Measurements from ENCODE around the gene SKOR1. TPM values are rescaled to one million over a fixed set of nuclear protein-coding genes. Genes with fewer than 3 reads are reported as not detected.

The SKOR1 gene
- total RNA-seq, 4 donors from 2014 or later, result 0.27 to 0.79 TPM; not detected in 2

DNA sequence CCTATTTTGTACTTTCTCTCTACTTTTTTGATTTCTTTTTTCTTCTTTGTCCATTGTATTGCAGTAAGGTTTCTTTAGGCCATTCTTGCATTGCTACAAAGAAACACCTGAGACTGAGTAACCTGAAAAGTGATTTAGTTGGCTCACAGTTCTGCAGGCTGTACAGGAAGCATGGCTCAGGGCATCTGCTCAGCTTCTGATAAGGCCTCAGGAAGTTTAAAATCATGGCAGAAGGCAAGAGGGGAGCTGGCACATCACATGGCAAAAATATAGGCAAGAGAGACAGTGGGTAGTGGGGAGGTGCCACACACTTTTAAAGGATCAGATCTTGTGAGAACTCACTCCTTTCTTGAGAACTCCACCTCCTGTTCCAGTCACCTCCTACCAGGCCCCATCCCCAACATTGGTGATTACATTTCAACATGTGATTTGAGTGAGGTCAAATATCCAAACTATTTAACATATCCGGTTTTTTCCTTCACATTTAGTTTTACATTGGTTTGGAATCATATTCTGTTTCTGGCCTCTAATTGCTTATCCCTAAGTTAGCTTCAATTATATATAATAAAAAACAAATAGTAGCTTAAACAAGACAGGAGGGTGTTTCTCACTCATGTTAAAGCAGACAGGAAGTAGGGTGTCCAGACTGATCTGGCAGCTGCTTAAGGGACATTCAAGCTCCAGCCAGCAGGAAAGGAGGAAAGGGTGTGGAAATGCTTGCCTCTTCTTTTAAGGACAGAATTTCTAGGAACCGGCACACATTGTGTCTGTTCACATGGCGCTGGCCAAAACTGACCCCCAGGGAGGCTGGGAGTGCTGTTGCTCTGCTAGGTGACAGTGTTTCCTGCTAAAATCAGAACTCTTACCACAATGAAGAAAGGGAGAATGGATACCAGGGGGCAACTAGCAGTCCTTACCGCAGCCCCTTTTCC, 28.8 kb upstream of the SKOR1 start:
- no peaks in the 10 kb centered on the region for H3K4me1 ChIP-seq
- H3K27ac ChIP-seq, result no peak overlapping the region
- no peaks in the 10 kb centered on the region for H3K36me3 ChIP-seq
- no peaks in the 10 kb centered on the region for H3K27me3 ChIP-seq
- no peak for DNase-seq
- H3K4me3 ChIP-seq, result no peak overlapping the region
- TF ChIP-seq, protein P1, sequence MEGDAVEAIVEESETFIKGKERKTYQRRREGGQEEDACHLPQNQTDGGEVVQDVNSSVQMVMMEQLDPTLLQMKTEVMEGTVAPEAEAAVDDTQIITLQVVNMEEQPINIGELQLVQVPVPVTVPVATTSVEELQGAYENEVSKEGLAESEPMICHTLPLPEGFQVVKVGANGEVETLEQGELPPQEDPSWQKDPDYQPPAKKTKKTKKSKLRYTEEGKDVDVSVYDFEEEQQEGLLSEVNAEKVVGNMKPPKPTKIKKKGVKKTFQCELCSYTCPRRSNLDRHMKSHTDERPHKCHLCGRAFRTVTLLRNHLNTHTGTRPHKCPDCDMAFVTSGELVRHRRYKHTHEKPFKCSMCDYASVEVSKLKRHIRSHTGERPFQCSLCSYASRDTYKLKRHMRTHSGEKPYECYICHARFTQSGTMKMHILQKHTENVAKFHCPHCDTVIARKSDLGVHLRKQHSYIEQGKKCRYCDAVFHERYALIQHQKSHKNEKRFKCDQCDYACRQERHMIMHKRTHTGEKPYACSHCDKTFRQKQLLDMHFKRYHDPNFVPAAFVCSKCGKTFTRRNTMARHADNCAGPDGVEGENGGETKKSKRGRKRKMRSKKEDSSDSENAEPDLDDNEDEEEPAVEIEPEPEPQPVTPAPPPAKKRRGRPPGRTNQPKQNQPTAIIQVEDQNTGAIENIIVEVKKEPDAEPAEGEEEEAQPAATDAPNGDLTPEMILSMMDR (IDR thresholded peaks at IDR 0.05), result no peak
- no peak for TF ChIP-seq POLR2A (IDR thresholded peaks at IDR 0.05)
- no peak for TF ChIP-seq EP300 (IDR thresholded peaks at IDR 0.05; ENCODE audit: low read depth)
- no peak for TF ChIP-seq POLR2AphosphoS5 (IDR thresholded peaks at IDR 0.05)
- intact Hi-C loops (cut with DNase I; ENCODE audit: low total_unique reads), result no loop called here
- in situ Hi-C loops (cut with MboI; ENCODE audit: low pct_ligation_motif_present in 1 of 4, low pct_unique_long_range_greater_than_20kb in 1 of 4, low sequenced_read_pairs in 3 of 4), result no loop called here
- H3K9me3 ChIP-seq, result no peaks in the 10 kb centered on the region
- WGBS, 2 donors (ENCODE audit: low coverage in 1 of 2), result 74 to 83% methylated on average over 4 of the region's 4 CpGs

DNA sequence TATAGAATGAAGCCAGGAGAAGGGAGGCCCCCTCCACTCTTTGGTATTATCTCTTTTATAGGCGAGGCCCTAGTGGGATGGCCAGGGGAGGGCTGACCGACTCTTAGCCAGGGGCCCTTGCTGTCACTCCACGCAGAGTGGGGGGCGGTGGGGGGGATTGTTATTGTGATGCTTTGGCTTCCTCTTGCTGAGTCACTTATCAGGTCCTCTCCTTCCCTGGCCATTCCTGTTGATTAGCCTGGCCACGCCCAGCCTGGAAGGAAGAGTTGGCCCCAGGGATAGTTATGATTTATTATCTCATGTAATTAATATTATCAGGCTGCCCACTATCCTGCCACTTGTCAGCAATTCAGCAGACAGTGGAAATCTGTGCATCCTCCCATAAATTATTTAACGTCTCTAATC, 25.5 kb upstream of the SKOR1 start:
- TF ChIP-seq, protein P1 (IDR thresholded peaks at IDR 0.05), result no peak
- TF ChIP-seq POLR2AphosphoS5 (IDR thresholded peaks at IDR 0.05) (no peak), POLR2A (IDR thresholded peaks at IDR 0.05) (no peak), EP300 (IDR thresholded peaks at IDR 0.05; ENCODE audit: low read depth) (no peak)
- no peaks in the 10 kb centered on the region for H3K27me3 ChIP-seq
- in situ Hi-C loops (cut with MboI; ENCODE audit: low pct_ligation_motif_present in 1 of 4, low pct_unique_long_range_greater_than_20kb in 1 of 4, low sequenced_read_pairs in 3 of 4), result loop anchor here in 1 of 4 donors (25.0 kb wide), 1 partner anchor 338 kb away; no protein-coding TSS in a partner anchor
- H3K4me3 ChIP-seq, result no peak overlapping the region
- H3K9me3 ChIP-seq, result no peaks in the 10 kb centered on the region
- H3K27ac ChIP-seq, result no peak overlapping the region
- no peaks in the 10 kb centered on the region for H3K36me3 ChIP-seq
- no peak for DNase-seq
- WGBS, 2 donors (ENCODE audit: low coverage in 1 of 2), result 82 to 95% methylated on average over 2 to 6 of the region's 6 CpGs
- no peaks in the 10 kb centered on the region for H3K4me1 ChIP-seq
- intact Hi-C loops (cut with DNase I; ENCODE audit: low total_unique reads), result no loop called here

DNA sequence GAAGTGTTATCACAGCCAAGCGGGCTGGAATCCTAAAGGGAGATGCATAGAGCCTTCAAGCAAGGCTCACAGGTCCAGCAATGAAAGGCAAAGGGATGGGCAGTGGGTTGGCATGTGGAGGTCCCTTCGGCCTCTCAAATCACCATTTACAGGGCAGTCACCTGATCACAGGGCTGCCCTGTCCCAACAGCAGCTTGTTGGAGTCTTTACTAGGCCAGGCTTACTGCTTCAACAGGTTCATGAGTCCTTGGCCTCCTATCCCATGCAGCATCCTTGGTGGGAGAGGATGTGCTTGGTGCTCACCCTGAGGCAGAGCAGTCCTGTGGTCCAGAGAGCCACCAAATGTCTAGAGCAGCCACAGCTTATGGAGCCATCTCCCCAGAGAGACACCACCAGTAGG, 24.2 kb upstream of the SKOR1 start:
- Histone ChIP-seq H3K9me3 (no peaks in the 10 kb centered on the region), H3K27me3 (no peaks in the 10 kb centered on the region), H3K4me3 (no peak overlapping the region), H3K4me1 (no peaks in the 10 kb centered on the region), H3K27ac (no peak overlapping the region), H3K36me3 (no peaks in the 10 kb centered on the region)
- 94% methylated on average over 2 of the region's 2 CpGs; no CpG with 5 or more reads in 1 of the 2 donors for WGBS, 2 donors (ENCODE audit: low coverage in 1 of 2)
- DNase-seq, result no peak
- intact Hi-C loops (cut with DNase I; ENCODE audit: low total_unique reads), result no loop called here
- TF ChIP-seq, protein P1 (IDR thresholded peaks at IDR 0.05), result no peak
- TF ChIP-seq EP300 (IDR thresholded peaks at IDR 0.05; ENCODE audit: low read depth), result no peak
- no peak for TF ChIP-seq POLR2AphosphoS5 (IDR thresholded peaks at IDR 0.05)
- TF ChIP-seq POLR2A (IDR thresholded peaks at IDR 0.05), result no peak
- in situ Hi-C loops (cut with MboI; ENCODE audit: low pct_ligation_motif_present in 1 of 4, low pct_unique_long_range_greater_than_20kb in 1 of 4, low sequenced_read_pairs in 3 of 4), result loop anchor here in 1 of 4 donors (25.0 kb wide), 1 partner anchor 339 kb away; no protein-coding TSS in a partner anchor

Measured in transverse colon (tissue), 4 donors.